NOMO-1 treated with dmso at 0.1 percent for 144 hours (cell line): ENCODE measurements around the gene GADD45A.

ENCODE experiments used
- DNase-seq: peaks from one replicate; lab custom pipeline; 2025; ENCODE audit not compliant: unreplicated experiment; lab: John Stamatoyannopoulos, UW

Gene GADD45A

DNA sequence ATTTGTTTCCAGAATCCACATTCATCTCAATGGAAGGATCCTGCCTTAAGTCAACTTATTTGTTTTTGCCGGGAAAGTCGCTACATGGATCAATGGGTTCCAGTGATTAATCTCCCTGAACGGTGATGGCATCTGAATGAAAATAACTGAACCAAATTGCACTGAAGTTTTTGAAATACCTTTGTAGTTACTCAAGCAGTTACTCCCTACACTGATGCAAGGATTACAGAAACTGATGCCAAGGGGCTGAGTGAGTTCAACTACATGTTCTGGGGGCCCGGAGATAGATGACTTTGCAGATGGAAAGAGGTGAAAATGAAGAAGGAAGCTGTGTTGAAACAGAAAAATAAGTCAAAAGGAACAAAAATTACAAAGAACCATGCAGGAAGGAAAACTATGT lies 2.6 kb downstream of the GADD45A start:
- no peak for DNase-seq

GRCh38 chr1:67688526-67689219 lies 3.7 kb downstream of the GADD45A start:
- no peak for DNase-seq

- no peak for DNase-seq
Observed at GRCh38 chr1:67689267-67690017, 4.4 kb downstream of the GADD45A start.

DNA sequence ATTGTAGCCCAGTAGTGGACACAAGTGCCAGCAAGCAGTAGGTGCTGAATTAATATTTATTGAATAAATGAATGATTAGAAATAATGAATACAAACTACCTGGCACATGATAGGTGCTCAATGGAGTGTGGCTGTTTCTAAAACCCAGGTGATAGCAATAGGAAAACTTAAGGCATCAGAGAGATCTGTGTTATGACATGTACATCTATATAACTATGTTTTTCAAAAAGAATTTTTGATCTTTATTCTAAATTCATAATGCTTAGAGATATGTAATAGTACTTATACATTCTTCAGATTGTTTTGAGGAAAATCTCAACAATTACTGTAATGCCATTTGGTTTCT lies 5.0 kb downstream of the GADD45A start:
- DNase-seq, result no peak

- DNase-seq, result no peak
Observed at GRCh38 chr1:67690411-67690810, 5.4 kb downstream of the GADD45A start.

- no peak for DNase-seq
Observed at GRCh38 chr1:67691712-67692111, 6.7 kb downstream of the GADD45A start.

DNA sequence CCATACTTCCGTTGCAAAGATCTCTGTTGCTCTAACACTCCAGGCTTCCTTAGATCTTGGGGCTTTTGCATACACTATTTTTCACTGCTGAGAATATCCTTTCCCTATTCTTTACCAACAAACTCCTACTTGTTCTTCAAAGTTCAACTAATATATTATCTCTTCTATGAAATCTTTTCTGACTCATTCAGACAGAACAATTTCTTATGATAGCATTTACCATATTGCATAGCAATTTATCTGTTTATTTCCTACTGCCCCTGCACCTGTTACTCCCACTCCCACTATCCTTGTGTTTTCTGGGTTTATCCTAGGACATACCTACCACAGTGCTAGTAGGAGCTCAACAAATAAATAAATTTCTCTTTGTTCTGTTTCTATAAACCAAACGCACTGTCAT lies 11.0 kb downstream of the GADD45A start:
- no peak for DNase-seq

GRCh38 chr1:67696708-67697107 lies 11.7 kb downstream of the GADD45A start:
- DNase-seq, result no peak

DNA sequence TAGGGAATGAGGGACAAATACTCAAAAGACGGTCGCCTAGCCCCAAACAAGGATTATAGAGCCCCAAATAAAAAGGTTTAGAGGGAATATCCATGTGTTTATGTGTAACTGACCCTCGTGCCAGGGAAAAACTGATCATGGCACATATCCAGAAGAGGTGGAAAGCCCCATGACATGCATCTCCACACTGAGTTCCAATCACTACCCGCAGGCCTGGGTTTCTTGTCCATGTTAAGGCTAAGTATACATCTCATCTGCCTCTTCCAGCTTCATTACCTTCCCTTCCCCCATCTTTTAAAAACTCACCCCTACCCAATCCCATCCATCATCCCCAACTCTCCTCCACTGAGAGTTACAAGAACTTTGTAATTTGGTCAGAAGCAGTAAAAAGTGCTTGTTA lies 15.2 kb downstream of the GADD45A start:
- no peak for DNase-seq

- no peak for DNase-seq
Observed at GRCh38 chr1:67700692-67701410, 15.8 kb downstream of the GADD45A start.

- DNase-seq, result no peak
Observed at GRCh38 chr1:67701876-67702275, 16.9 kb downstream of the GADD45A start.

DNA sequence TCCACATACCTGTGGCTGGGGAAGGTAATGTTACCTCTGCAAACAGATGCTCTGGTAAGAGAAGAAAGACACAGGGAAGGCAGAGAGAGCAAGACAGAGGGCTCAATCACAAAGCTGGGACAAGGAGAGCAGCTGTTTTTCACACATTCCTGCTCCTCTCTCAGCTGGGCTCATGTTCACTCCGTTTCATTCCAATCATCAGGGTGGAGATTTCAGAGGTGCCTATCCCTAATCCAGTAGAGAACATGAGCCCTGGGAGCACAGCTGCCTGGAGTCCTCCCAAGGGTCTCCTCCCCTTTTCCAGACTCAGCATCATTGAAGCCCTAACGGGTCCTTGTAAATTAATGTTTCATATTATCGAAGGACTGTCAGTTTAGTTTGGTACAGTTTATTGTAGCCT lies 19.4 kb downstream of the GADD45A start:
- DNase-seq, result no peak

GRCh38 chr1:67705735-67706453 lies 20.9 kb downstream of the GADD45A start:
- DNase-seq, result no peak

- no peak for DNase-seq
Observed at GRCh38 chr1:67708606-67709005, 23.6 kb downstream of the GADD45A start.

- no peak for DNase-seq
Observed at GRCh38 chr1:67710417-67710816, 25.4 kb downstream of the GADD45A start.

DNA sequence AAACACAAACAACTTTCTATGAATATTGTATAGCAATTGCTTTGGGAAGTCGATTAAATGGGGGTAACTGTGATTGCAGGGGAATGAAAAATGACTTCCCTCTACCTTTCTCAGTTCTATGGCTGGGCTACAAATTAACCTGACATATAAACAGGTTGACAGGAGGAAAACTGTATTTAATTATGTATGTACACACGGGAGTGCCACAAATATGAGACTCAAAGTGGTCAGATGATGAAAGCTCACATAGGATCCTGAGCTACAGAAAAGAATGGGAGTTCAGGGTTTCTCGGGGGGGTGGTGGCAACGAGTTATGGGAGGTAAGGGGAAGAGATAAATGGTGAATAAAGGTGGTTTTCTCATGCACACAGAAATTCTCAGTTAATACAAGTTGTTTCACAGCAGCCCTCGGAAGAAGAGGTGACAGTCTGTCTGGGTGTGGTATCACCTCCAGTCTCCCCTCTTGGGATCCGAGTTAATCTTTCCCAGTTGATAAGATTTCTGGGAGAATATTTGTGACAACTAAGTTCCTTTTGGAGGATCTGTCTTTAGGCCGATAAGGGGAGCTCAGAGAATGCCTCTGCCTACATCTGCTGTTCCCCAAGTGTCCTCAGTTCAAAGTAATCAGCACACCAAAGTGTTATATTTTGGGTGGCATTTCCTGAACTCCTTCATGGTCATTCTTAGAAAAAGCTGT lies 26.3 kb downstream of the GADD45A start:
- no peak for DNase-seq

DNA sequence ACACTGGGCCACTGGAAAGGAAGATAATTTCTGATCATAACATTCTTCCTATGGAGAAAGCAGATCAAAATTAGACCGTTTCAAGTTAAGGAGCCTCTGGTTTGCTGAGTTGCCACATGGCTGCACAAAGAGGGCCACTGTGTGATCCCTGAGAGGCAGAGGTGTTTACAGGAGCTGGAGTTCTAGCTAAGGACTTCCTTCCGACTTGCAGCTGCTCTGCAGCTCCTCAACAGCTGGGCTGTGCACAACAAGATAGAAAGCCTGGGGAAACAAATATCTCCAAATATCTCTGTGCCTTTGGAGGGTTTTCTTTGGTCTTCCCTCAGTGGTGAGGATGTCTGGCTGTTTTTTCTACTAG lies 26.8 kb downstream of the GADD45A start:
- no peak for DNase-seq

GRCh38 chr1:67713057-67713846 lies 28.3 kb downstream of the GADD45A start:
- no peak for DNase-seq

- no peak for DNase-seq
Observed at GRCh38 chr1:67715819-67716218, 30.8 kb downstream of the GADD45A start.

DNA sequence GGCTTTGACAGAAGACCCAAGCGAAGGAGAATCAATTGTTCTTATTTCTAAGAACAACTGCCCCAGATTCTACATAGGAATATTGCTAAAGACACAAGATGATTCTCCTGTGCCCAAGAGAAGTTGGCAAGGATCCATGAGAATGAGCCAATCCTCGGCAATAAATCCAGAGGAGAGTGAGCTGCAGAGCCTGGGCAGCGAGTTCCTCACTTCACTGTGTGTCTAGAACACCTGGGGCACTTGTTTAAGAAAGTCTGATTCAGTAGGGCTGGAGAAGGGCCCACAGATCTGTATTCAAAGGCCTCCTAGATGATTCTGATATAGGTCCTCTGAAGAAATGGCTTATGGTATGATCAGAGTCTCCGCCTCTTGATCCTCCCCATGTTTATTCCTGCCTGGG lies 31.8 kb downstream of the GADD45A start:
- no peak for DNase-seq
